Activated CD8-positive, alpha-beta T cell treated with anti-CD3 and anti-CD28 coated beads, Interleukin-2, amount 10 ng/mL, durations not matched to agents 7 days and 5 days (primary cell): Measurements from ENCODE around the gene SLC6A19. TPM values are rescaled to one million over a fixed set of nuclear protein-coding genes. Genes with fewer than 3 reads are reported as not detected.
A peak's percentile ranks its signal among the peaks of the same experiment; 100 is the strongest.

Experiments used
- ATAC-seq: fragments of 150-1000 bp; cut with Tn5 transposase; one replicate; pipeline ENCODE4 v1.10.0; 2021; ENCODE audit warnings: moderate library complexity
- CTCF ChIA-PET: fragments of 350-600 bp; sonication (Branson Sonifier 250); formaldehyde crosslinking; loops from one replicate; lab custom pipeline; 2021; ENCODE audit warnings: antibody characterized with exemption; lab: Charles Lee
- POLR2A ChIA-PET: fragments of 350-600 bp; sonication (Branson Sonifier 250); formaldehyde crosslinking; loops from one replicate; lab custom pipeline; 2021; ENCODE audit warnings: antibody characterized with exemption; lab: Charles Lee
- DNase-seq: peaks from one replicate; pipeline ENCODE4 v3.0.0-alpha.2; 2020
- H3K27ac Mint-ChIP-seq: one replicate; pipeline ENCODE4 v1.8.0; 2021; ENCODE audit warnings: mild to moderate bottlenecking, mixed read lengths
- H3K27me3 Mint-ChIP-seq: one replicate; pipeline ENCODE4 v1.8.0; 2021; ENCODE audit warnings: low read depth, mixed read lengths
- H3K36me3 Mint-ChIP-seq: one replicate; pipeline ENCODE4 v1.8.0; 2021; ENCODE audit warnings: low read depth, mixed read lengths
- H3K4me1 Mint-ChIP-seq: one replicate; pipeline ENCODE4 v1.8.0; 2021; ENCODE audit warnings: low read depth, mixed read lengths
- H3K4me3 Mint-ChIP-seq: one replicate; pipeline ENCODE4 v1.8.0; 2021; ENCODE audit warnings: mild to moderate bottlenecking, mixed read lengths
- H3K9me3 Mint-ChIP-seq: one replicate; pipeline ENCODE4 v1.8.0; 2022; ENCODE audit warnings: mixed read lengths; ENCODE audit not compliant: insufficient read depth
- total RNA-seq, 2 experiments: library from RNA; stranded (reverse); gene quantifications; one replicate each; pipeline ENCODE4 v1.2.3, GENCODE V29; 2021

The SLC6A19 gene
- total RNA-seq, 2 experiments from 2014 or later = not detected

- peaks cover 7% of the 10 kb centered on the region for H3K27me3 Mint-ChIP-seq
- H3K4me1 Mint-ChIP-seq = no peaks in the 10 kb centered on the region
- H3K27ac Mint-ChIP-seq = no peak overlapping the region
- no peak overlapping the region for H3K4me3 Mint-ChIP-seq
- DNase-seq (no peak), ATAC-seq (no peak)
- ChIA-PET POLR2A (no interaction called here), CTCF (no interaction called here)
- H3K36me3 Mint-ChIP-seq = no peaks in the 10 kb centered on the region
- H3K9me3 Mint-ChIP-seq = no peaks in the 10 kb centered on the region
Observed at GRCh38 chr5:1247811-1248210, 46.4 kb downstream of the SLC6A19 start.

DNA sequence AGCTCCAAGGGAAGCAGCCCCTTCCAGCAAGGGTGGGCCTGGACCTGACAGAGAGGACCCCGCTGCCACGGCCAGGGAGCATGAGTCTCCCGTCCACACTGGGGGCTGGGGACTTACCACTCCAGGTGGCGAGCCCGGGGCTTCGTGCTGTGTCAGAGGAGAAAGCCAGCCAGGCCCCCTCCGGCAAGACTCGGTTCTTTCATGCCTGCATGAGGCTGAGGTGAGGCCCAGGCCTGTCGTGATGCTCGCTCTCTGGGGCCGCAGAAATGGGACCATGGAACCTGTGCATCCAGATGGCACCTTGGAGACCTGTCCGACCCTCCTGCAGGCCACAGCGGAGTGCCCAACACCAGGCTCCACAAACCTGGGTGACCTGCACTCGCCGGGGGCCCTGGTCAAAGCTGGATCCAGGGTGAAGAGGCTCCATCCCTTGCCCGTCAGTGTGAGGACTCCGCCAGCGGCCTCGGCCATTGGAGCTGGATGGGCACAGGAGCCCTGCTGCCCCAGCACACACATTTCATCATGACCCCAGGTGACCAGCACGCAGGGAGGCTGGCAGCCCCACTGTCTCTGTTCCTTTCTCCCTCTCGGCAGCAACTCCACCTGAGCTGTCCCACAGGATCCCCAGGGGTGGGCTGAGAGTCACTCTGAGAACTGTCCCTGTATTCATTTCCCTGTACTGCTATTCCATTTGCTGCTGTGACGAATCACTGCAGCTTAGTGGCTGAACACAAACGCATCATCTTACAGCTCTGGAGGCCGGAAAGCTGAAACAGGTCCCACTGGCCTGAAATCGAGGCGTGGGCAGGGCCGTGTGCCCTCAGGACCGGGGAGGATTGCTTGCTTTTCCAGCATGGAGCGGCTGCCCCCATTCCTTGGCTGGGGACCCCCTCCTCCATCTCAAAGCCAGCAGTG, 48.2 kb downstream of the SLC6A19 start:
- no peak for ATAC-seq
- H3K4me3 Mint-ChIP-seq = no peak overlapping the region

DNA sequence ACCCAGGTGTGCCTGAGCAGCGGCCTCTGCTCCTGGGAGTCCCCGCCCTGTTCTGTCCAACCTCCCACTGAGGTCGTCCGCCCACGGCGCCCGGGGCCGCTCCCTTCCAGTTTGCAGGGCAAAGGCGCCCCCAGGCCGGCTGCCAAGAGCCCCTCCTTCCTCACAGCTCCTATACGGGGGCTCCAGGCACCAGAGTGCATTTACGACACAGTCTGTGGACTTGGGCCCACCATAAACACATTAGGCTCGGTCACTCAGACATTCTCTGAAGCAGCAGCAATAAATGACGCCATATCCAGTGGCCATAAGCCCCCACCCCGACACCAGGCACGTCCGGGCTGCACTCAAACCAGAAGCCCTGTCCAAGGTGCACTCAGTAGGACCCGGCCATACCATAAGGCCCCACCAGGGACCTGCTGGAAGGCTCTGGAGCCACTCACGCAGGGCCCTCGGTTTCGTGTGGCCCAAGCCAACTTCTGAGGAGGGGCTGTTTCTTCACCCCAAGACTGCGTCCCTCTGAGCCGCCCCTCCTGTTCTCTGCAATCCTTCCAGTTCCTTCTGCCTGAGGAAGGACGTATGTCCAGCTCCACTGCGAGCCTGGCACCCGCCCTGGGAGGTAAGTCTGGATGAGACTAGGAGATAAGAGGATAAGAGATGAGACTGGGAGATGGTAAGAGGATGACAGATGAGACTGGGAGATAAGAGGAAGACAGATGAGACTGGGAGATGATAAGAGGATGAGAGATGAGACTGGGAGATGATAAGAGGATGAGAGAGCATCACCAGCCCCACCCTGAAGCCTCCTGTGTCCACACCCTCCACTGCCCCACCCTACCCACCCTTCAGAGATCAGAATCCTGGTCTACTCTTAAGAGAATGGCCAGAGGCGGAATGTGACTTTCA, 50.5 kb downstream of the SLC6A19 start:
- H3K27ac Mint-ChIP-seq = no peak overlapping the region
- H3K4me1 Mint-ChIP-seq = peaks cover 20% of the 10 kb centered on the region
- H3K36me3 Mint-ChIP-seq = no peaks in the 10 kb centered on the region
- H3K4me3 Mint-ChIP-seq = no peak overlapping the region
- ATAC-seq (no peak), DNase-seq (no peak)
- ChIA-PET POLR2A (no interaction called here), CTCF (interaction anchor here (0.6 kb wide), 1 partner anchor 652 kb away, joined by 4 read pairs; no protein-coding TSS in a partner anchor)
- no peaks in the 10 kb centered on the region for H3K9me3 Mint-ChIP-seq
- peaks cover 8% of the 10 kb centered on the region for H3K27me3 Mint-ChIP-seq

More for the DNA sequence above, 48.2 kb downstream of the SLC6A19 start:
- ChIA-PET POLR2A (no interaction called here), CTCF (no interaction called here)
- no peak overlapping the region for H3K27ac Mint-ChIP-seq
- no peaks in the 10 kb centered on the region for H3K36me3 Mint-ChIP-seq
- no peaks in the 10 kb centered on the region for H3K9me3 Mint-ChIP-seq
- peaks cover 7% of the 10 kb centered on the region for H3K27me3 Mint-ChIP-seq
- peaks cover 3% of the 10 kb centered on the region for H3K4me1 Mint-ChIP-seq
- no peak for DNase-seq

GRCh38 chr5:1252681-1253080, 51.3 kb downstream of the SLC6A19 start:
- no peaks in the 10 kb centered on the region for H3K9me3 Mint-ChIP-seq
- H3K4me3 Mint-ChIP-seq = no peak overlapping the region
- no peak for DNase-seq
- POLR2A ChIA-PET = no interaction called here
- H3K4me1 Mint-ChIP-seq = peaks cover 20% of the 10 kb centered on the region
- peaks cover 3% of the 10 kb centered on the region for H3K27me3 Mint-ChIP-seq
- no peak for ATAC-seq
- no peaks in the 10 kb centered on the region for H3K36me3 Mint-ChIP-seq
- CTCF ChIA-PET = no interaction called here
- no peak overlapping the region for H3K27ac Mint-ChIP-seq

DNA sequence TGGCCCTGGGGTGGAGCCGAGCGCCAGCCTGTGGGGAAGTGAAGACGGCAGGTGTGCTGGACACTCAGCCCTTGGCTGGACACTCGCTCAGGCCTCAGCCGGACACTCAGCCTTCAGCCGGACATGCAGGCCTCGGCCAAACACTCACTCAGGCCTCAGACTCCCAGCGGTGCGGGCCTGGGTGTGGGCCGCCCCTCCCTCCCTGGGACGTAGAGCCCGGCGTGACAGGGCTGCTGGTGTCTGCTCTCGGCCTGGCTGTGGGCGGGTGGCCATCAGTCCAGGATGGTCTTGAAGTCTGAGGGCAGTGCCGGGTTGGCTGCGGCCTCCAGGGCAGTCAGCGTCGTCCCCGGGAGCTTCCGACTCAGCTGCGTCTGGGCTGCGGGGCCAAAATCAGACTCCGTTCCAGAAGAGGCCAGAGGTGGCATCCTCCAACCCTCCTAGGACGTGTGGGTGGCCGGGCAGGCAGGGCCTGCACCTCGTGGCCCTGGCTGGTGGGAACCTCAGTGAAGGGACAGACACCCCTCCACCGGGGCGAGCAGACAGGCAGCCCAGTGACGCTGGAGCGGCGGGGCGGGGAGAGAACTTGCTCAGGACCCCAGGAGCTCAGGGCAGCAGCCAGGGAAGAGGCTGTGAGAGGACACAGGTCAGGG, 52.2 kb downstream of the SLC6A19 start:
- Mint-ChIP-seq H3K4me1 (peaks cover 20% of the 10 kb centered on the region), H3K9me3 (no peaks in the 10 kb centered on the region), H3K27me3 (peaks cover 6% of the 10 kb centered on the region), H3K4me3 (no peak overlapping the region), H3K27ac (no peak overlapping the region), H3K36me3 (no peaks in the 10 kb centered on the region)
- CTCF ChIA-PET = no interaction called here
- POLR2A ChIA-PET = no interaction called here
- DNase-seq (no peak), ATAC-seq (no peak)

DNA sequence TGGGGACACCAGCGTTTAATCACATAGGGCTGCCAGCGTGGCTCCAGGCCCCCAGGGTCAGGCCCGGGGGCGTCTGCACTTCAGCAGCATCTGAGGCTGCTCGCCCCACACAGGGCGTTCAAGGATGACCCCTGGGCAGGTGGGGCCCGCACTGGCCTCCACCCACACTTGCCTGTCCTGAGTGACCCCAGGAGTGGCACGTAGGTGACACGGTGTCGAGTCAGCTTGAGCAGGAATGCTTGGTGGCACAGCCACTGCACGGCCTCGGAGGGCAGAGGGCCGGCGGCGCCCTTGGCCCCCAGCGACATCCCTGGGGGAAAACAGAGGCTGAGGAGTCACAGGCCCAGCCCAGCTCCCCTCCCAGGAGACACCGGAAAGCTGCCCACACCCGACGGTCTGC, 52.8 kb downstream of the SLC6A19 start:
- H3K27me3 Mint-ChIP-seq = peaks cover 6% of the 10 kb centered on the region
- H3K4me3 Mint-ChIP-seq = no peak overlapping the region
- H3K4me1 Mint-ChIP-seq = peaks cover 20% of the 10 kb centered on the region
- H3K9me3 Mint-ChIP-seq = no peaks in the 10 kb centered on the region
- H3K27ac Mint-ChIP-seq = no peak overlapping the region
- POLR2A ChIA-PET = no interaction called here
- no peaks in the 10 kb centered on the region for H3K36me3 Mint-ChIP-seq
- ATAC-seq (no peak), DNase-seq (no peak)
- CTCF ChIA-PET = interaction anchor here (1.3 kb wide), 1 partner anchor 62 kb away, joined by 4 read pairs; no protein-coding TSS in a partner anchor

GRCh38 chr5:1255081-1255561, 53.7 kb downstream of the SLC6A19 start:
- Mint-ChIP-seq H3K36me3 (no peaks in the 10 kb centered on the region), H3K27me3 (peaks cover 6% of the 10 kb centered on the region), H3K4me1 (peaks cover 20% of the 10 kb centered on the region), H3K9me3 (no peaks in the 10 kb centered on the region), H3K27ac (peak overlapping the region; percentile 55), H3K4me3 (peak overlapping the region; percentile 1)
- POLR2A ChIA-PET = interaction anchor here (1.0 kb wide), 1 partner anchor 59 kb away, joined by 4 read pairs; no protein-coding TSS in a partner anchor
- DNase-seq = peak; percentile 76
- CTCF ChIA-PET = interaction anchor here (1.3 kb wide), 1 partner anchor 61 kb away, joined by 4 read pairs; no protein-coding TSS in a partner anchor
- peak; percentile 86 for ATAC-seq

- H3K27me3 Mint-ChIP-seq = peaks cover 14% of the 10 kb centered on the region
- H3K36me3 Mint-ChIP-seq = no peaks in the 10 kb centered on the region
- H3K27ac Mint-ChIP-seq = no peak overlapping the region
- DNase-seq (no peak), ATAC-seq (no peak)
- ChIA-PET POLR2A (interaction anchor here (0.9 kb wide), 1 partner anchor 12 kb away, joined by 3 read pairs; no protein-coding TSS in a partner anchor), CTCF (no interaction called here)
- no peak overlapping the region for H3K4me3 Mint-ChIP-seq
- H3K4me1 Mint-ChIP-seq = peaks cover 20% of the 10 kb centered on the region
- no peaks in the 10 kb centered on the region for H3K9me3 Mint-ChIP-seq
Observed at GRCh38 chr5:1256776-1257175, 55.4 kb downstream of the SLC6A19 start.

DNA sequence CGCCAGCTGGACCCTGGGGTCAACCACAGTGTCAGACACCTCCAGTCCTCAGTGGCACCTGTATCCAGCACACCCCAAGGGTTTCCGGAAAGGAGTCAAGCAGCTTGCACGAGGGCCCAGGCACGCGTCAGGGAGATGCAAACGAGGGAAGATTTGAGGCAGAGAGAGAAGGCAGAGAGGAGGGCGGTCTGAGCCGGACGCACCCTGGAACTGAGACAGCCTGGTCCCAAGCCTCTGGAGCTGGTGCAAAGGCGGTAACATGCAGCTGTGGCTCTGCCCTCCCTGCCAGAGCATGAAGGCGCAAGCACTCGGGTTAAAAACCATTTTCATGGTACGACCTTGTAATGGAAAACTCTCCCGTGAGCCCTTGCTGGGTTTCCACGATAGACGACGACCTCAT, 56.0 kb downstream of the SLC6A19 start:
- H3K27ac Mint-ChIP-seq = no peak overlapping the region
- peaks cover 19% of the 10 kb centered on the region for H3K27me3 Mint-ChIP-seq
- H3K4me1 Mint-ChIP-seq = peaks cover 20% of the 10 kb centered on the region
- peaks cover 1% of the 10 kb centered on the region for H3K36me3 Mint-ChIP-seq
- CTCF ChIA-PET = no interaction called here
- ATAC-seq (no peak), DNase-seq (no peak)
- H3K4me3 Mint-ChIP-seq = no peak overlapping the region
- POLR2A ChIA-PET = interaction anchor here (0.9 kb wide), 1 partner anchor 12 kb away, joined by 3 read pairs; no protein-coding TSS in a partner anchor
- H3K9me3 Mint-ChIP-seq = no peaks in the 10 kb centered on the region

DNA sequence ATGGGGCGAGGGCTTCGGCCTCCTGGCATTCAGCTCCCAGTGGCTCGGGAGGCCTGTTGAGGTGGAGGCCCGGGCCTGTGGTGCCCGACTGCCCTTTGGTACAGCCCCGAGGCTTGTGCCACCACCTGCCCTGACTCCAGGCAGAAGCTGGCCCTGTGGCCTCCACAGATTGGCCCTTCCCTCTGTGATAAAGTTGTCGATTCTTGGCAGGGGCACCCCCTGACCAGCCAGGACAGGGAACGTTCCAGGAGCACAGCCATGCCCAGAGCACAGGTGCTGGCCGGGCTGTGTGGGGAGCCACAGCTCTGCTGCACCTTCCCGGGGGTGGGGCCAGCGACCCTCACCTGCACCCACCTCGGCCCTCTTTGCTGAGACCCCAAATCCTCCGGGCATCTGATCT, 56.4 kb downstream of the SLC6A19 start:
- Mint-ChIP-seq H3K9me3 (no peaks in the 10 kb centered on the region), H3K4me3 (no peak overlapping the region), H3K27me3 (peaks cover 23% of the 10 kb centered on the region), H3K27ac (no peak overlapping the region), H3K36me3 (peaks cover 5% of the 10 kb centered on the region), H3K4me1 (peaks cover 20% of the 10 kb centered on the region)
- no peak for DNase-seq
- no peak for ATAC-seq
- ChIA-PET CTCF (no interaction called here), POLR2A (interaction anchor here (0.9 kb wide), 1 partner anchor 13 kb away, joined by 3 read pairs; no protein-coding TSS in a partner anchor)

DNA sequence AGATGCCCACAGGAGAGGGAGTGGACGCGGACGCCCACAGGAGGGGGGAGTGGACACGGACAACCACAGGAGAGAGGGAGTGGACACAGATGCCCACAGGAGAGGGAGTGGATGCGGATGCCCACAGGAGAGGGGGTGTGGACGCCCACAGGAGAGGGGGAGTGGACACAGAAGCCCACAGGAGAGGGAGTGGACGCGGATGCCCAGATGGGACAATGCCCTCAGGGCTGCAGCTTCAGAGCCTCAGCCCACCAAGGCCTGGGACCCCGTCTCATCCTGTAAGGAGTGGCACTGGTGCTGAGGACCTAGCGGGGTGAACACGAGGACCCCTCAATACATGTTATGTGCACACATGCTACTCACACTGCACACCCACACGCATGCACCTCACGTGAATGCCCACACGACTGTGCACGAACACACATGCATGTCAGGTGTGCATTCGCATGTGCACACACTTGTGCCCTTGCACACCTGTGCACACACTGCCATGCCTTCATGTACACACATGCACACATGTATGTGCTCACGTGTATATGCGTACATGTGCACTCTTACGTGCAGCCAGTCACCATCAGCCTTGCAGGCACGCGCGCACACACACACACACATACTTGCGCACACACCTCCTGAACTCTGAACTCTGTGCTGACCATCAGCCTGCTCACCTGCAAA, 58.5 kb downstream of the SLC6A19 start:
- H3K27ac Mint-ChIP-seq = no peak overlapping the region
- peaks cover 23% of the 10 kb centered on the region for H3K27me3 Mint-ChIP-seq
- CTCF ChIA-PET = no interaction called here
- H3K36me3 Mint-ChIP-seq = peaks cover 5% of the 10 kb centered on the region
- H3K9me3 Mint-ChIP-seq = no peaks in the 10 kb centered on the region
- no peak for ATAC-seq
- H3K4me1 Mint-ChIP-seq = peaks cover 14% of the 10 kb centered on the region
- DNase-seq = no peak
- POLR2A ChIA-PET = no interaction called here
- no peak overlapping the region for H3K4me3 Mint-ChIP-seq
